ENCODE results near the gene MAP3K5. TPM values are rescaled to one million over a fixed set of nuclear protein-coding genes. Genes with fewer than 3 reads are reported as not detected.

Gene MAP3K5
- total and polyA plus RNA-seq, 9 of the 15 experiments (the other 6 are each of a cell fraction or from before 2014, with no cell fraction given), result 2.2 to 13.0 (median 9.9) TPM

DNA sequence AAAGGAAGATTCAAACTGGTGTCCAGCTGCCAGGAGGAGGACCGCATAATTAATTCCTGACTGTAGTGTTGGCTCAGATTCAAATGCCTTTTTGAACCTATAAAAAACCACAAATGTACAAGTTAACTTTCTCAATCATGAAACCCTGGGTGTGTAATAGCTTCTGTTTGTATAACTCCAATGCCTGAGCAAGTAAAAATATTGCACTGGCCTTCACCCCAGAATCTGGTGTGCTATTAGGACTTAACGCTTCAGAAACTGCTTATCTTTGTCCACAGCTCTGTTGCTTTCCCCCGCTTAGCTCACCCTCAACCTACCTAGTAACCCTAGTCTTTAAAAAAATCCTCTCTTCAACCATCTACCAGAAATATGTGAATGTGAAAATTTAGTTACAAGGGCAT, 123.0 kb downstream of the MAP3K5 start (continued):
- TF ChIP-seq, protein P1, sequence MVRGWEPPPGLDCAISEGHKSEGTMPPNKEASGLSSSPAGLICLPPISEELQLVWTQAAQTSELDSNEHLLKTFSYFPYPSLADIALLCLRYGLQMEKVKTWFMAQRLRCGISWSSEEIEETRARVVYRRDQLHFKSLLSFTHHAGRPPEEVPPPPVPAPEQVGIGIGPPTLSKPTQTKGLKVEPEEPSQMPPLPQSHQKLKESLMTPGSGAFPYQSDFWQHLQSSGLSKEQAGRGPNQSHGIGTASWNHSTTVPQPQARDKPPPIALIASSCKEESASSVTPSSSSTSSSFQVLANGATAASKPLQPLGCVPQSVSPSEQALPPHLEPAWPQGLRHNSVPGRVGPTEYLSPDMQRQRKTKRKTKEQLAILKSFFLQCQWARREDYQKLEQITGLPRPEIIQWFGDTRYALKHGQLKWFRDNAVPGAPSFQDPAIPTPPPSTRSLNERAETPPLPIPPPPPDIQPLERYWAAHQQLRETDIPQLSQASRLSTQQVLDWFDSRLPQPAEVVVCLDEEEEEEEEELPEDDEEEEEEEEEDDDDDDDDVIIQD (CRISPR knock-in tag; IDR thresholded peaks at IDR 0.05), result no peak
- TF ChIP-seq POLR2A (conservative IDR thresholded peaks at IDR 0.05) (no peak), SMAD3 (CRISPR knock-in tag; conservative IDR thresholded peaks at IDR 0.05) (no peak), MAZ (CRISPR knock-in tag; conservative IDR thresholded peaks at IDR 0.05 in 1 of 2, IDR thresholded peaks at IDR 0.05 in 1 of 2) (no peak), TAF9B (IDR thresholded peaks at IDR 0.05; ENCODE audit: partially characterized antibody) (no peak), PHB (CRISPR knock-in tag; IDR thresholded peaks at IDR 0.05) (no peak), CXXC5 (CRISPR knock-in tag; IDR thresholded peaks at IDR 0.05) (no peak), KAT8 (IDR thresholded peaks at IDR 0.05; ENCODE audit: low read depth) (no peak), POLR2G (IDR thresholded peaks at IDR 0.05; ENCODE audit: low read depth, low read length) (no peak), ZNF384 (IDR thresholded peaks at IDR 0.05; ENCODE audit: low read depth, low read length) (peak; percentile 51; the same call in 1 of the 2 replicates), ZNF12 (CRISPR knock-in tag; IDR thresholded peaks at IDR 0.05) (no peak), CTBP1 (IDR thresholded peaks at IDR 0.05; ENCODE audit: borderline replicate concordance) (no peak), ZNF766 (CRISPR knock-in tag; conservative IDR thresholded peaks at IDR 0.05) (no peak), RAD51 (IDR thresholded peaks at IDR 0.05; ENCODE audit: borderline replicate concordance, low read depth) (no peak), TSC22D4 (tag; IDR thresholded peaks at IDR 0.05) (no peak)
- TF ChIP-seq, protein P2, sequence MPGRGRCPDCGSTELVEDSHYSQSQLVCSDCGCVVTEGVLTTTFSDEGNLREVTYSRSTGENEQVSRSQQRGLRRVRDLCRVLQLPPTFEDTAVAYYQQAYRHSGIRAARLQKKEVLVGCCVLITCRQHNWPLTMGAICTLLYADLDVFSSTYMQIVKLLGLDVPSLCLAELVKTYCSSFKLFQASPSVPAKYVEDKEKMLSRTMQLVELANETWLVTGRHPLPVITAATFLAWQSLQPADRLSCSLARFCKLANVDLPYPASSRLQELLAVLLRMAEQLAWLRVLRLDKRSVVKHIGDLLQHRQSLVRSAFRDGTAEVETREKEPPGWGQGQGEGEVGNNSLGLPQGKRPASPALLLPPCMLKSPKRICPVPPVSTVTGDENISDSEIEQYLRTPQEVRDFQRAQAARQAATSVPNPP (IDR thresholded peaks at IDR 0.05; ENCODE audit: borderline replicate concordance, insufficient read depth, insufficient read length), result no peak
- TF ChIP-seq, protein P3, sequence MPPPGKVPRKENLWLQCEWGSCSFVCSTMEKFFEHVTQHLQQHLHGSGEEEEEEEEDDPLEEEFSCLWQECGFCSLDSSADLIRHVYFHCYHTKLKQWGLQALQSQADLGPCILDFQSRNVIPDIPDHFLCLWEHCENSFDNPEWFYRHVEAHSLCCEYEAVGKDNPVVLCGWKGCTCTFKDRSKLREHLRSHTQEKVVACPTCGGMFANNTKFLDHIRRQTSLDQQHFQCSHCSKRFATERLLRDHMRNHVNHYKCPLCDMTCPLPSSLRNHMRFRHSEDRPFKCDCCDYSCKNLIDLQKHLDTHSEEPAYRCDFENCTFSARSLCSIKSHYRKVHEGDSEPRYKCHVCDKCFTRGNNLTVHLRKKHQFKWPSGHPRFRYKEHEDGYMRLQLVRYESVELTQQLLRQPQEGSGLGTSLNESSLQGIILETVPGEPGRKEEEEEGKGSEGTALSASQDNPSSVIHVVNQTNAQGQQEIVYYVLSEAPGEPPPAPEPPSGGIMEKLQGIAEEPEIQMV (tag; conservative IDR thresholded peaks at IDR 0.05; ENCODE audit: low read depth), result no peak
- TF ChIP-seq, protein P4, sequence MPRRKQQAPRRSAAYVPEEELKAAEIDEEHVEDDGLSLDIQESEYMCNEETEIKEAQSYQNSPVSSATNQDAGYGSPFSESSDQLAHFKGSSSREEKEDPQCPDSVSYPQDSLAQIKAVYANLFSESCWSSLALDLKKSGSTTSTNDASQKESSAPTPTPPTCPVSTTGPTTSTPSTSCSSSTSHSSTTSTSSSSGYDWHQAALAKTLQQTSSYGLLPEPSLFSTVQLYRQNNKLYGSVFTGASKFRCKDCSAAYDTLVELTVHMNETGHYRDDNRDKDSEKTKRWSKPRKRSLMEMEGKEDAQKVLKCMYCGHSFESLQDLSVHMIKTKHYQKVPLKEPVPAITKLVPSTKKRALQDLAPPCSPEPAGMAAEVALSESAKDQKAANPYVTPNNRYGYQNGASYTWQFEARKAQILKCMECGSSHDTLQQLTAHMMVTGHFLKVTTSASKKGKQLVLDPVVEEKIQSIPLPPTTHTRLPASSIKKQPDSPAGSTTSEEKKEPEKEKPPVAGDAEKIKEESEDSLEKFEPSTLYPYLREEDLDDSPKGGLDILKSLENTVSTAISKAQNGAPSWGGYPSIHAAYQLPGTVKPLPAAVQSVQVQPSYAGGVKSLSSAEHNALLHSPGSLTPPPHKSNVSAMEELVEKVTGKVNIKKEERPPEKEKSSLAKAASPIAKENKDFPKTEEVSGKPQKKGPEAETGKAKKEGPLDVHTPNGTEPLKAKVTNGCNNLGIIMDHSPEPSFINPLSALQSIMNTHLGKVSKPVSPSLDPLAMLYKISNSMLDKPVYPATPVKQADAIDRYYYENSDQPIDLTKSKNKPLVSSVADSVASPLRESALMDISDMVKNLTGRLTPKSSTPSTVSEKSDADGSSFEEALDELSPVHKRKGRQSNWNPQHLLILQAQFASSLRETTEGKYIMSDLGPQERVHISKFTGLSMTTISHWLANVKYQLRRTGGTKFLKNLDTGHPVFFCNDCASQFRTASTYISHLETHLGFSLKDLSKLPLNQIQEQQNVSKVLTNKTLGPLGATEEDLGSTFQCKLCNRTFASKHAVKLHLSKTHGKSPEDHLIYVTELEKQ (CRISPR knock-in tag; IDR thresholded peaks at IDR 0.05), result no peak
- TF ChIP-seq, protein P5, sequence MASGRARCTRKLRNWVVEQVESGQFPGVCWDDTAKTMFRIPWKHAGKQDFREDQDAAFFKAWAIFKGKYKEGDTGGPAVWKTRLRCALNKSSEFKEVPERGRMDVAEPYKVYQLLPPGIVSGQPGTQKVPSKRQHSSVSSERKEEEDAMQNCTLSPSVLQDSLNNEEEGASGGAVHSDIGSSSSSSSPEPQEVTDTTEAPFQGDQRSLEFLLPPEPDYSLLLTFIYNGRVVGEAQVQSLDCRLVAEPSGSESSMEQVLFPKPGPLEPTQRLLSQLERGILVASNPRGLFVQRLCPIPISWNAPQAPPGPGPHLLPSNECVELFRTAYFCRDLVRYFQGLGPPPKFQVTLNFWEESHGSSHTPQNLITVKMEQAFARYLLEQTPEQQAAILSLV (tag; IDR thresholded peaks at IDR 0.05), result no peak
- TF ChIP-seq, protein P6, sequence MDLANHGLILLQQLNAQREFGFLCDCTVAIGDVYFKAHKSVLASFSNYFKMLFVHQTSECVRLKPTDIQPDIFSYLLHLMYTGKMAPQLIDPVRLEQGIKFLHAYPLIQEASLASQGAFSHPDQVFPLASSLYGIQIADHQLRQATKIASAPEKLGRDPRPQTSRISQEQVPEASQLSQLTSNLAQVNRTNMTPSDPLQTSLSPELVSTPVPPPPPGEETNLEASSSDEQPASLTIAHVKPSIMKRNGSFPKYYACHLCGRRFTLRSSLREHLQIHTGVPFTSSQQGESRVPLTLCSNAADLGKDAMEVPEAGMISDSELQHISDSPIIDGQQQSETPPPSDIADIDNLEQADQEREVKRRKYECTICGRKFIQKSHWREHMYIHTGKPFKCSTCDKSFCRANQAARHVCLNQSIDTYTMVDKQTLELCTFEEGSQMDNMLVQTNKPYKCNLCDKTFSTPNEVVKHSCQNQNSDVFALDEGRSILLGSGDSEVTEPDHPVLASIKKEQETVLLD (IDR thresholded peaks at IDR 0.05), result no peak
